ENCODE results near the gene SMIM10. TPM values are rescaled to one million over a fixed set of nuclear protein-coding genes. Genes with fewer than 3 reads are reported as not detected.
"Not testable (repeated sequence)": the region's sequence is repeated elsewhere in the genome, so short reads cannot be mapped to it uniquely, and the experiment has no call there.

Gene SMIM10
- total RNA-seq: 1 to 10 TPM in 1 of 2 donors, under 1 TPM in 1; 0.45 to 1.3 TPM

DNA sequence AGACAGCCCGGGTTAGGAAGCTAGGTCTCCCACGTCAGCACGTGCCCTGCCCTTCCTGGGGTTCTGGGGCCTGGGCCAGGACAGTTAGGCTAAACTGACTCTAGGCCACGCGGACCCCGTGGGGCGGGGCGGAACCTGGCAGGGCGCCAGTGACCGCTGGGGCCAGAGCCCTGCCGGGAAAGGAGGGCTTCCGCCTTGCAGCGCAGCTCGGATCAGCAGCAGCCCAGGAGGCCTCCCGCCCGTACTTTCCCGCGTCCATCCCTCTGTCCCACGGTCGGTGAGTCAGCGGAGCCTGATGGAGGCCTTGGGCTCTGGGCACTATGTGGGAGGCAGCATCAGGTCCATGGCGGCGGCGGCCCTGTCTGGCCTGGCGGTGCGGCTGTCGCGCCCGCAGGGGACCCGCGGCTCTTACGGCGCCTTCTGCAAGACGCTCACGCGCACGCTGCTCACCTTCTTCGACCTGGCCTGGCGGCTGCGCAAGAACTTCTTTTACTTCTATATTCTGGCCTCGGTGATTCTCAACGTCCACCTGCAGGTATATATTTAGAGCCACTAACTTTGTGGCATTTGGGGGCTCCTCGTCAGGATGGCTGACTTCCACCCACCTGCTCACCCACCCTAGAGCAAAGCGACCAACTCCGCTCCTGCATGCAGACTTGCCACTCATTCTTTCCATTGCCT, at the start of gene SMIM10:
TSS of gene SMIM10 (plus strand) at position 191 of the 681 bp plus-strand sequence. CDS start at position 296, 105 bp downstream.
- no peaks in the 10 kb centered on the region for H3K36me3 Mint-ChIP-seq (ENCODE audit: low read depth)
- peaks cover 22% of the 10 kb centered on the region for H3K27me3 Mint-ChIP-seq
- ATAC-seq (replicated peaks): peak; percentile 90
- peaks cover 11% of the 10 kb centered on the region for H3K4me1 Mint-ChIP-seq
- peak within 1 kb of the TSS; percentile 73 for H3K27ac Mint-ChIP-seq
- H3K9me3 Mint-ChIP-seq: no peaks in the 10 kb centered on the region
- H3K4me3 Mint-ChIP-seq: peak within 1 kb of the TSS; percentile 73

DNA sequence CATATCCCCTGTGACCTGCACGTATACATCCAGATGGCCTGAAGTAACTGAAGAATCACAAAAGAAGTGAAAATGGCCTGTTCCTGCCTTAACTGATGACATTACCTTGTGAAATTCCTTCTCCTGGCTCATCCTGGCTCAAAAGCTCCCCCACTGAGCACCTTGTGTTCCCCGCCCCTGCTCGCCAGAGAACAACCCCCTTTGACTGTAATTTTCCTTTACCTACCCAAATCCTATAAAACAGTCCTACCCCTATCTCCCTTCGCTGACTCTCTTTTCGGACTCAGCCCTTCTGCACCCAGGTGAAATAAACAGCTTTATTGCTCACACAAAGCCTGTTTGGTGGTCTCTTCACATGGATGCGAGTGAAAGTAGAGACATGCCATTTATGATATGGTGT, 44.4 kb upstream of the SMIM10 start:
- H3K27me3 Mint-ChIP-seq; H3K4me3 Mint-ChIP-seq; H3K4me1 Mint-ChIP-seq; H3K36me3 Mint-ChIP-seq (ENCODE audit: low read depth); H3K27ac Mint-ChIP-seq; H3K9me3 Mint-ChIP-seq; ATAC-seq (replicated peaks): not testable (repeated sequence)

DNA sequence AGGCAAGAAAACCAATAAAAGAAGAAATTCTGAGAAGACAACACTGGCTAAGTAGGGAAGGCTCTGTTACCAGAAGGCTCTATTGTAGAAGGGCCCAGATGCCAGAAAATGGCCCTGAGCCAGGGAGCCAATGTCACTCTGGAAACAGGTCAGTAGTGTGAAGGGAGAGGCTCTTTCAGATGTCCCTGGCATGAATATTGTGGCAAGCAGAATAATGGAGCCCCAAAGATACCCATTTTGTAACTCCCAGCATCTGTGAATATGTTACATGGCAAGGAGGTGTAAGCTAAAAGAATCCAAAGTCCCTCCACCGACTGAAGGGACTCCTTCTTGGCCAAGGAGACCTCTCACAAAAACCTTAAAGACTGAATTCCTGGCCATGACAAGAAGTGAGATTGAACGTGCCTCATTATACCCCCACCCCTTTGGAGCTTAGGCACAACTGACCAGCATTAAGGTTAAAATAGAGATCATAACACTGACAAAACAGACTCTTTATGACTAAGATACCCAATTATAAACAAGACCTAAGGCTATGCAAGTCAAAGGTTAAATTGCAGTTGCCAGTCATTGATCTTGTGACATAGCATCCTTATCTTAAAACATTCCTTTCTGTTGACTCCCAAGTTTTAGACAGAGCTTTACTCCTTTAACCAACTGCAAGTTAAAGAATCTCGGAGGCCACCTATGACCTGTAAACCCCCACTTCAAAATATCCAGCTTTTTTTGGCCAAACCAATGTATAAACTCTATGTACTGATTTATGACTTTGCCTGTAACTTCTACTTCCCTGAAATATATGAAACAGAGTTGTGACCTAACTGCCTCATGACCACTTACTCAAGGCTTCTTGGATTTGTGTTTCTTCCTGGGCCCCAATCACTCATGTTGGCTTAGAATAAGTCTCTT, 42.2 kb upstream of the SMIM10 start:
- no peak for ATAC-seq (replicated peaks)
- Mint-ChIP-seq H3K4me3 (no peak overlapping the region), H3K27me3 (no peaks in the 10 kb centered on the region), H3K36me3 (ENCODE audit: low read depth) (no peaks in the 10 kb centered on the region), H3K4me1 (peaks cover 4% of the 10 kb centered on the region), H3K9me3 (no peaks in the 10 kb centered on the region), H3K27ac (no peak overlapping the region)

DNA sequence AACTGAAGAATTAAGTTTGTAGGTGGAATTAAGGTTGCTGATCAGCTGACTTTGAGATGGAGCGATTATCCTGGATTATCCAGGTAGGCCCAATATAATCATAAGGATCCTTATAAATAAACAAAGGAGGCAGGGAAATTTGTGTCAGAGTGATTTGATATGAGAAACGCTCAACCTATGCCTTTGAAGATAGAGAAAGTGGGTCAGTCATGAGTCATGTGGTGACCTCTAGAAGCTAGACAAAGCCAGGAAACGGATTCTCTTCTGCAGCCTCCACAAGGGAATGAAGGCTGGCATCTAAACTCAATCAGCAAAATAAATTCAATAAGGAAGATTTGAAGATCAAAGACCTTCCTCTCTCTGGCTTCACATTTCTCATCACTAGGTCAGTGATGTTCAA, 41.5 kb upstream of the SMIM10 start:
- H3K4me1 Mint-ChIP-seq: peaks cover 4% of the 10 kb centered on the region
- no peak overlapping the region for H3K27ac Mint-ChIP-seq
- no peaks in the 10 kb centered on the region for H3K36me3 Mint-ChIP-seq (ENCODE audit: low read depth)
- H3K27me3 Mint-ChIP-seq: no peaks in the 10 kb centered on the region
- no peak for ATAC-seq (replicated peaks)
- no peaks in the 10 kb centered on the region for H3K9me3 Mint-ChIP-seq
- H3K4me3 Mint-ChIP-seq: no peak overlapping the region

DNA sequence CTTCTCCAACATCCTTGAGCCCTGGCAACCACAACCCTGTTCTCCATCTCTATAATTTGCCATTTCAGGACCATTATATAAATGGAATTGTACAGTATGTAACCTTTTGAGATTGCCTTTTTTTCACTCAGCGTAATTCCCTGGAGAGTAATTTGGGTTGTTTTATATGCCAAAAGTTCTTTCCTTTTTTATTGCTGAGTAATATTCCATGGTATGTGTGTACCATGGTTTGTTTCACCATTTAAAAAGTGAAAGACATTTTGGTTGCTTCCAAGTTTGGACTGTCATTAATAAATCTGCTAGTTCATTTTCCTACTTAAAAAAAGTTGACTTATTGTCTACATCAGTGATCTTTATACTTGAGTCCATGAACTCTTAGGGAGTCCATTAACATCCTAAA, 33.0 kb upstream of the SMIM10 start:
- H3K4me1 Mint-ChIP-seq: no peaks in the 10 kb centered on the region
- no peaks in the 10 kb centered on the region for H3K9me3 Mint-ChIP-seq
- H3K36me3 Mint-ChIP-seq (ENCODE audit: low read depth): no peaks in the 10 kb centered on the region
- H3K27ac Mint-ChIP-seq: no peak overlapping the region
- peaks cover 13% of the 10 kb centered on the region for H3K27me3 Mint-ChIP-seq
- ATAC-seq (replicated peaks): no peak
- H3K4me3 Mint-ChIP-seq: no peak overlapping the region

DNA sequence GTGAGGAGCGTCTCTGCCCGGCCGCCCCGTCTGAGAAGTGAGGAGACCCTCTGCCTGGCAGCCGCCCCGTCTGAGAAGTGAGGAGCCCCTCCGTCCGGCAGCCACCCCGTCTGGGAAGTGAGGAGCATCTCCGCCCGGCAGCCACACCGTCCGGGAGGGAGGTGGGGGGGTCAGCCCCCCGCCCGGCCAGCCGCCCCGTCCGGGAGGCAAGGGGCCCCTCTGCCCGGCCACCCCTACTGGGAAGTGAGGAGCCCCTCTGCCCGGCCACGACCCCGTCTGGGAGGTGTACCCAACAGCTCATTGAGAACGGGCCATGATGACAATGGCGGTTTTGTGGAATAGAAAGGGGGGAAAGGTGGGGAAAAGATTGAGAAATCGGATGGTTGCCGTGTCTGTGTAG, 30.4 kb upstream of the SMIM10 start:
- H3K4me3 Mint-ChIP-seq; ATAC-seq (replicated peaks); H3K36me3 Mint-ChIP-seq (ENCODE audit: low read depth); H3K27ac Mint-ChIP-seq; H3K9me3 Mint-ChIP-seq; H3K4me1 Mint-ChIP-seq: not testable (repeated sequence)
- peaks cover 20% of the 10 kb centered on the region for H3K27me3 Mint-ChIP-seq

DNA sequence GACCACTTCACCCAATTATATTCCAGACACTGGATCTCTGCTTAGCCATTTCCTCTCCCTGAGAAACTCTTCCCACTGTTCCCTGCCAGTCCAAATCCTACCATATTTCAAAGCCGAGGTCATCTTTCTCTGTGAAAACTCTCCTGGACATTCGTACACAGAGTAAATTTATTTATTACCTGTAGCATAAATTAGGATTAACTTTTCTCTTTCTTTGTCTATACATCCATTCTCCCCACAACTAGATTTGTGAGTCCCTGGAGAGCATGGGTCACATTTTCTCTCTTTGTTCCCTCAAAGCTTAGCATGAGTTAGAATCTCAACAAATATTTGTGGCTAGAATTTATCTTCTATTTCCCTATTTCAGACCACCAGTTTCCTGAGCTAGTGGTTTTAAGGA, 27.8 kb upstream of the SMIM10 start:
- Mint-ChIP-seq H3K4me1 (no peaks in the 10 kb centered on the region), H3K27ac (no peak overlapping the region), H3K9me3 (no peaks in the 10 kb centered on the region), H3K27me3 (peaks cover 20% of the 10 kb centered on the region), H3K36me3 (ENCODE audit: low read depth) (no peaks in the 10 kb centered on the region), H3K4me3 (no peak overlapping the region)
- no peak for ATAC-seq (replicated peaks)

DNA sequence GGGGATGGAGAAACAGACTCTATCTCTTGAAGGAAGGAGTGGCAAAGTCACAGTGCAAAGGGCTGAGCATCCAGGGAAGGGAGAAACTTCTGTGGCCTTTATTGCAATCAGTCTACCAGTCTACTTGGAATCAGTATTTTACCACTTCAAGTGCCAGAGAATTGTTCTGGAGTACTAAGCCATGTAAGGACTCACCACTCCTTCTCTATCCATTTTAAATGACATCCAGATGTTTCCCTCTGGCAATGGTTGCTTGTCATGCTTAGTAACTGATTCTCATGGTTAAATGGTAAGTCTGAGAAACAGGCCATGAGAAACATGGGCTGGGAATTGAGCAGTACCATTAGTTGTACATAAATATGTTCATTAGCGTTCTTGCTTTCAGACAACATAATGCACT, 21.1 kb upstream of the SMIM10 start:
- ATAC-seq (replicated peaks): no peak
- H3K36me3 Mint-ChIP-seq (ENCODE audit: low read depth): no peaks in the 10 kb centered on the region
- H3K4me1 Mint-ChIP-seq: no peaks in the 10 kb centered on the region
- no peak overlapping the region for H3K27ac Mint-ChIP-seq
- no peak overlapping the region for H3K4me3 Mint-ChIP-seq
- H3K9me3 Mint-ChIP-seq: no peaks in the 10 kb centered on the region
- H3K27me3 Mint-ChIP-seq: peaks cover 3% of the 10 kb centered on the region

DNA sequence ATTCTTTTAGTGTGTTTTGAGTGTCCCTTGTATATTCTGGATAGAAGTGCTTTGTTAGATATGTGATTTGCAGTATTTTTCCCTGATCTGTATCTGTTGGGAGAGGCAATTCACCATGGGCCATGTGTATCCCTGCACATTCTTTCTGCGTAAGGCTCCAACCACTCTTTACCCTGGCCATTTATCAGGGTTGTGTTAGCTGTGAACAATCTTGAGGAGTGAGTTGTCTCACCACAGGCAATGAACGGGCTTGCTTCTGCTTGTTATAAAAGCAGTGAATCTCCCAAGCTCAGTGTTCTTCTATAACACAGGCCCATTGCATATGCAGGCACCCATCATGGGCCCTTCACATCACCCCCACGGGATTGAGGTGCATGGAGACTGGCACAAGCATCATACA, 18.9 kb upstream of the SMIM10 start:
- Mint-ChIP-seq H3K36me3 (ENCODE audit: low read depth) (no peaks in the 10 kb centered on the region), H3K27ac (no peak overlapping the region), H3K9me3 (no peaks in the 10 kb centered on the region), H3K4me1 (no peaks in the 10 kb centered on the region), H3K4me3 (no peak overlapping the region), H3K27me3 (no peaks in the 10 kb centered on the region)
- no peak for ATAC-seq (replicated peaks)

DNA sequence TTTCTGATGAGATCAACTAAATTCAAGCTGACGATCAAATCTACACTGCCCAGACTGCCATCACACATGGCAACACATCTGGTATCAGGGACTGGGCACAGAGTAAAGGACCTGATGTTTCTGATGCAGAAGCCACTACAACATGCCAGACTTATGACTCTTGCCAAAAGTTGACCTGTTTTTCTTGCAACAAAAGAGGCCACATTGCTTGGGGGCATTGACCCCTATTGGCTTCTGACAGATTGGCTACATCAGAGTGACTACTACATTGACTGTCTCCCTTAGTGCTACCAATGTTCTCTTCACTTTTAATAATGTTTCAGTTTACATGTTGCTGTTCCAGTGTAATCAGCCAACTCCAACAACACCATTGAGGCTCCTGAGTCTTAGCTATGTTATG, 15.3 kb upstream of the SMIM10 start:
- Mint-ChIP-seq H3K27ac (no peak overlapping the region), H3K27me3 (no peaks in the 10 kb centered on the region), H3K36me3 (ENCODE audit: low read depth) (no peaks in the 10 kb centered on the region), H3K4me3 (no peak overlapping the region), H3K9me3 (no peaks in the 10 kb centered on the region), H3K4me1 (no peaks in the 10 kb centered on the region)
- no peak for ATAC-seq (replicated peaks)

DNA sequence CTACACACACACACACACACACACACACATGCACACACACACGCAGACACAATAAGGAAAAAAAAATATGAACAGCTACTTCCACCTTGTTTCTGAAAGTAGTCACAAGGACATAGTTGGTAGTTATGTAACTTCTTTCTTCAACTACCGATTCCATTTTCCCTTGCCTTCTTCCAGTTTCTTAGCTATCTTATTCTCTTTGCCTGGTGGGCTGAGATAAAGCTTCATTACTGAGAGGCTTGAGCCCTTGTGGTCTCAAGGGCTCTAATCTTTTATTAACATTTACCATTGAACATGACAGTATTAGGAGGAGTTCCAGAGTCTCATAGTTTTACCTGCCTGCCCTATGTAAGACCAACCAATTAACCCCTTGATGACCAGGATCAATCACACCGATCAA, 8.9 kb upstream of the SMIM10 start:
- H3K9me3 Mint-ChIP-seq: no peaks in the 10 kb centered on the region
- no peaks in the 10 kb centered on the region for H3K36me3 Mint-ChIP-seq (ENCODE audit: low read depth)
- no peaks in the 10 kb centered on the region for H3K4me1 Mint-ChIP-seq
- ATAC-seq (replicated peaks): no peak
- H3K27ac Mint-ChIP-seq: no peak overlapping the region
- H3K27me3 Mint-ChIP-seq: no peaks in the 10 kb centered on the region
- no peak overlapping the region for H3K4me3 Mint-ChIP-seq

DNA sequence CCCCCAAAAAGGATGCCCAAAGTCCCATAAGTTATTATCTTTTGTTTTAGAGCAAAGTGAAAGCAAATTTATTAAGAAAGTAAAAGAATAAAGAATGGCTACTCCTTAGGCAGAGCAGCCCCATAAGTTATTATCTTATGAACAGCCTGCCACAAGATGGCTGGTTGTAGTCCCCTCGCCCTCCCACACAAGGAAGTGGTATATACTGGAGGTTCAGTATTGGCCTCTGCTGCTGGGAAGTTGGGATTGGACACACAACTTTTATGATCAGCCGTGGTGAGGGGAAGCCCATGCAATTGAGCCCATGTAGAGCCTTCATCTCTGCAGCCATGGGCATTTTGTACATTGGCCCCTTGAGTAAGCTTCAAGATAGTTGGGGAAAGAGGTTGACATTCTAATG, 8.0 kb upstream of the SMIM10 start:
- Mint-ChIP-seq H3K27ac (no peak overlapping the region), H3K27me3 (no peaks in the 10 kb centered on the region), H3K4me3 (no peak overlapping the region), H3K9me3 (no peaks in the 10 kb centered on the region), H3K36me3 (ENCODE audit: low read depth) (no peaks in the 10 kb centered on the region), H3K4me1 (no peaks in the 10 kb centered on the region)
- ATAC-seq (replicated peaks): no peak

DNA sequence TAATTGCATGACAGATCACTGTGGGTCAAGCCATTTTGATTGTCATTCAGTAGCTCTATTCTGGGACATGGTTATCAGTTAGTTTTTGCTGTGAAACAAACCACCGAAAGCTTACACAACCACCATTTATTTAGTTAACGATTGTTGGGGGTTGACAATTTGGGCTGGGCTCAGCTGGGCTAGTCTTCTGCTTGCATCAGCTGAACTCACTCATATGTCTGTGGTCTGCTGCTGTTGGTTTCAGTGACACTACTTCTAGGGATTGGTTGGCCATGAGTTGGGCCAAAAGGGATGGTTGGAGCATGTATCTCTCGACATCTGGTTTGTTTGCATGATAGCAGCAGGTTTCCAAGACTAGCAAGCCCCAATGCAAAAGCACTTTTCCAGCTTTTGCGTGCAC, 5.3 kb upstream of the SMIM10 start:
- H3K27ac Mint-ChIP-seq: no peak overlapping the region
- H3K9me3 Mint-ChIP-seq: no peaks in the 10 kb centered on the region
- no peaks in the 10 kb centered on the region for H3K36me3 Mint-ChIP-seq (ENCODE audit: low read depth)
- no peak for ATAC-seq (replicated peaks)
- peaks cover 11% of the 10 kb centered on the region for H3K27me3 Mint-ChIP-seq
- no peak overlapping the region for H3K4me3 Mint-ChIP-seq
- peaks cover 5% of the 10 kb centered on the region for H3K4me1 Mint-ChIP-seq

DNA sequence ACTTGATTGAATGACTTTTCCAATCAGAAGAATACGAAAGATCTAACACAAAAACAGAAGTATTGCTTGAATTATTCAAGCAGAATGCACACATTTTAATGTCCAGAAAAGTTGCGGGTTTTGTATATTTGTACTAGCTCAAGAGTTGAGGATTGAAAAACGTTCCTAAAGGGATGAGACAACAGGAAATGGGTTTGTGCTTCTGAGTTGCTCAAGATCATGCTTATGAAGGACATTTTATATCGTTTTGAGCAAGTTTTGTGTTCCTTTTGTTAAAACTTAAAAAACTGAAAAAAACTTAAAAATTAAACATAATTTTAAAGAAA, 353 bp upstream of the SMIM10 start:
- ATAC-seq (replicated peaks): no peak
- Mint-ChIP-seq H3K36me3 (ENCODE audit: low read depth) (no peaks in the 10 kb centered on the region), H3K27me3 (peaks cover 22% of the 10 kb centered on the region), H3K9me3 (no peaks in the 10 kb centered on the region), H3K4me1 (peaks cover 11% of the 10 kb centered on the region), H3K4me3 (peak overlapping the region; percentile 73), H3K27ac (peak overlapping the region; percentile 39)

DNA sequence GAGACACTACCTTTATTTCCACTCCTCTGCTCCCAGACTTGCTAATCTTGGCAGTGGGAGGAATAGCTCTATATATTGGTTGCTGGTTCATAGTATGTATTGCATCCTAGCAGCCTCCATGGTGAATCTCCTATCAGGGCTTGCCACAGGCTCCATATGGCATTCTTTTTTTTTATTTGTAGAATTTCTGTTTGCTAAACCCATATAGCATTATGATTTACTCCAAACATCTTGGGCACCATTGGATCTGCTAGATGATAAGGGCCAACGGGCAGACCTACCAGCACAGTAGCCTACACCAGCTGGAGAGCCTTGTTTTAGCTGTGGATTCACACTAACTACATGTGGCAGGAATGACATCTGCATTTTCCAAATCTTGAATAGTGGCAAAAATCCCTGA, 6.9 kb downstream of the SMIM10 start:
- Mint-ChIP-seq H3K9me3 (no peaks in the 10 kb centered on the region), H3K27ac (no peak overlapping the region), H3K36me3 (ENCODE audit: low read depth) (no peaks in the 10 kb centered on the region), H3K4me3 (no peak overlapping the region), H3K4me1 (peaks cover 4% of the 10 kb centered on the region), H3K27me3 (no peaks in the 10 kb centered on the region)
- ATAC-seq (replicated peaks): no peak

Data from activated T-helper 17 cell treated with anti-CD3 and anti-CD28 coated beads, Interleukin-2, amount 50 U/mL, for 72 hours (primary cell).